ENCODE data around the gene AMER3.

The AMER3 gene

GRCh38 chr2:130798472-130799218 lies 43.3 kb downstream of the AMER3 start:
- TF ChIP-seq ARNTL (CRISPR knock-in tag; IDR thresholded peaks at IDR 0.05; ENCODE audit: borderline replicate concordance, low read depth) (no peak), TCF4 (CRISPR knock-in tag; IDR thresholded peaks at IDR 0.05; ENCODE audit: borderline replicate concordance) (no peak), CSDC2 (CRISPR knock-in tag; IDR thresholded peaks at IDR 0.05) (no peak), ZFP3 (CRISPR knock-in tag; IDR thresholded peaks at IDR 0.05) (no peak), TOX (CRISPR knock-in tag; IDR thresholded peaks at IDR 0.05; ENCODE audit: borderline replicate concordance) (no peak), CSRNP3 (CRISPR knock-in tag; IDR thresholded peaks at IDR 0.05) (no peak), RARB (CRISPR knock-in tag; IDR thresholded peaks at IDR 0.05) (no peak), ZNF70 (CRISPR knock-in tag; IDR thresholded peaks at IDR 0.05) (0 out of 2 replicates have a peak, but pooled peaks have one; percentile 20)
- TF ChIP-seq, protein P1, sequence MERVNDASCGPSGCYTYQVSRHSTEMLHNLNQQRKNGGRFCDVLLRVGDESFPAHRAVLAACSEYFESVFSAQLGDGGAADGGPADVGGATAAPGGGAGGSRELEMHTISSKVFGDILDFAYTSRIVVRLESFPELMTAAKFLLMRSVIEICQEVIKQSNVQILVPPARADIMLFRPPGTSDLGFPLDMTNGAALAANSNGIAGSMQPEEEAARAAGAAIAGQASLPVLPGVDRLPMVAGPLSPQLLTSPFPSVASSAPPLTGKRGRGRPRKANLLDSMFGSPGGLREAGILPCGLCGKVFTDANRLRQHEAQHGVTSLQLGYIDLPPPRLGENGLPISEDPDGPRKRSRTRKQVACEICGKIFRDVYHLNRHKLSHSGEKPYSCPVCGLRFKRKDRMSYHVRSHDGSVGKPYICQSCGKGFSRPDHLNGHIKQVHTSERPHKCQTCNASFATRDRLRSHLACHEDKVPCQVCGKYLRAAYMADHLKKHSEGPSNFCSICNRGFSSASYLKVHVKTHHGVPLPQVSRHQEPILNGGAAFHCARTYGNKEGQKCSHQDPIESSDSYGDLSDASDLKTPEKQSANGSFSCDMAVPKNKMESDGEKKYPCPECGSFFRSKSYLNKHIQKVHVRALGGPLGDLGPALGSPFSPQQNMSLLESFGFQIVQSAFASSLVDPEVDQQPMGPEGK (CRISPR knock-in tag; IDR thresholded peaks at IDR 0.05; ENCODE audit: borderline replicate concordance): no peak
- peak; percentile 7; the same call in 1 of the 3 replicates for ATAC-seq

DNA sequence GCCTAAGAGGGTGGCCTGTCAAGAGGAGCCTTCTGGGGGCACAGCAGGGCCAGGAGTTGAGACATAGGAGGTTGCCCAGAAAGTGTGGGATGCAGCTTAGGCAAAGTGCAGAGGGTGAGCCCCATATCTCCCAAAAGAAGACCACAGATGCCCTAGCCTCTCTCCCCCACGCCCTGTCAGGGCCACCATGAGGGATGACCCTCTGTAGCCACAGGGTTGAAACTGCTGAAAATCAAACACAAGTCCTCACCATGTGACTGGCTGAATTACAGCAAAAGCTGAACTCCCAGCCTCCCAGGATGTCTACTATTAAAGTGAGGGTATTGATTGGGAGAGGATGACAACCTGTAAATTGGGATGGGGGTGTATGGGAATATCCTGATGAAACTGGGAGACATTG lies 44.0 kb downstream of the AMER3 start:
- TF ChIP-seq ZC3H10 (CRISPR knock-in tag; IDR thresholded peaks at IDR 0.05) (no peak), OSR1 (CRISPR knock-in tag; IDR thresholded peaks at IDR 0.05) (no peak), BACH2 (CRISPR knock-in tag; IDR thresholded peaks at IDR 0.05; ENCODE audit: borderline replicate concordance) (no peak), ZNF565 (CRISPR knock-in tag; conservative IDR thresholded peaks at IDR 0.05; ENCODE audit: low read depth) (no peak), SNAI2 (CRISPR knock-in tag; IDR thresholded peaks at IDR 0.05) (no peak), POU6F1 (CRISPR knock-in tag; IDR thresholded peaks at IDR 0.05; ENCODE audit: borderline replicate concordance, low read depth) (no peak), ZFP3 (CRISPR knock-in tag; IDR thresholded peaks at IDR 0.05) (no peak)
- TF ChIP-seq, protein P1 (CRISPR knock-in tag; IDR thresholded peaks at IDR 0.05; ENCODE audit: borderline replicate concordance): no peak
- TF ChIP-seq, protein P2, sequence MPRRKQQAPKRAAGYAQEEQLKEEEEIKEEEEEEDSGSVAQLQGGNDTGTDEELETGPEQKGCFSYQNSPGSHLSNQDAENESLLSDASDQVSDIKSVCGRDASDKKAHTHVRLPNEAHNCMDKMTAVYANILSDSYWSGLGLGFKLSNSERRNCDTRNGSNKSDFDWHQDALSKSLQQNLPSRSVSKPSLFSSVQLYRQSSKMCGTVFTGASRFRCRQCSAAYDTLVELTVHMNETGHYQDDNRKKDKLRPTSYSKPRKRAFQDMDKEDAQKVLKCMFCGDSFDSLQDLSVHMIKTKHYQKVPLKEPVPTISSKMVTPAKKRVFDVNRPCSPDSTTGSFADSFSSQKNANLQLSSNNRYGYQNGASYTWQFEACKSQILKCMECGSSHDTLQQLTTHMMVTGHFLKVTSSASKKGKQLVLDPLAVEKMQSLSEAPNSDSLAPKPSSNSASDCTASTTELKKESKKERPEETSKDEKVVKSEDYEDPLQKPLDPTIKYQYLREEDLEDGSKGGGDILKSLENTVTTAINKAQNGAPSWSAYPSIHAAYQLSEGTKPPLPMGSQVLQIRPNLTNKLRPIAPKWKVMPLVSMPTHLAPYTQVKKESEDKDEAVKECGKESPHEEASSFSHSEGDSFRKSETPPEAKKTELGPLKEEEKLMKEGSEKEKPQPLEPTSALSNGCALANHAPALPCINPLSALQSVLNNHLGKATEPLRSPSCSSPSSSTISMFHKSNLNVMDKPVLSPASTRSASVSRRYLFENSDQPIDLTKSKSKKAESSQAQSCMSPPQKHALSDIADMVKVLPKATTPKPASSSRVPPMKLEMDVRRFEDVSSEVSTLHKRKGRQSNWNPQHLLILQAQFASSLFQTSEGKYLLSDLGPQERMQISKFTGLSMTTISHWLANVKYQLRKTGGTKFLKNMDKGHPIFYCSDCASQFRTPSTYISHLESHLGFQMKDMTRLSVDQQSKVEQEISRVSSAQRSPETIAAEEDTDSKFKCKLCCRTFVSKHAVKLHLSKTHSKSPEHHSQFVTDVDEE (CRISPR knock-in tag; IDR thresholded peaks at IDR 0.05): no peak
- no peak for ATAC-seq

- TF ChIP-seq GLIS3 (CRISPR knock-in tag; IDR thresholded peaks at IDR 0.05) (no peak), TCF4 (CRISPR knock-in tag; IDR thresholded peaks at IDR 0.05; ENCODE audit: borderline replicate concordance) (no peak), ZNF8 (CRISPR knock-in tag; IDR thresholded peaks at IDR 0.05) (no peak)
- no peak for ATAC-seq
These were observed 50.3 kb downstream of the AMER3 start for GRCh38 chr2:130805613-130806012.
